Lower leg skin (tissue), 4 donors: ENCODE measurements around the gene AKAP6. TPM values are rescaled to one million over a fixed set of nuclear protein-coding genes. Genes with fewer than 3 reads are reported as not detected.

Experiments used
- DNase-seq, 2 donors: peaks; one replicate each; pipeline ENCODE4 v3.0.0-alpha.2; 2019; ENCODE audit warnings: low spot score in 2 of 2
- H3K4me3 ChIP-seq: fragments of 200-600 bp; sonication (generic); 2 replicates; pipeline ENCODE4 v1.5.1; 2017; ENCODE audit warnings: mild to moderate bottlenecking, low read depth; ENCODE audit not compliant: poor library complexity, severe bottlenecking
- CTCF ChIP-seq, 3 donors: fragments of 450-650 bp; IDR thresholded peaks; one replicate each; pipeline ENCODE4 v1.5.1; 2016; ENCODE audit warnings: antibody characterized with exemption in 3 of 3, mild to moderate bottlenecking in 3 of 3, moderate library complexity in 2 of 3
- POLR2A ChIP-seq, 2 donors: fragments of 450-650 bp; IDR thresholded peaks; one replicate each; pipeline ENCODE4 v1.6.1; 2016 to 2017; ENCODE audit warnings: antibody characterized with exemption in 2 of 2, mild to moderate bottlenecking in 1 of 2, moderate library complexity in 1 of 2
- WGBS, 2 donors: methylation state at CpG; one replicate each; pipeline ENCODE4 v1.1.5; 2018; 5-methylcytosine and 5-hydroxymethylcytosine counted together
- intact Hi-C: fragments of 100-400 bp; cut with DNase I; formaldehyde crosslinking; loops from one replicate; pipeline ENCODE4 v1.15.0; 2023; ENCODE audit warnings: low total_unique reads
- total RNA-seq, 4 donors: library from RNA; depleted of rRNA; stranded (reverse); fragments of >200 nt; gene quantifications; one replicate each; pipeline ENCODE4 v1.1.0, GENCODE V29; 2016

AKAP6 gene
- total RNA-seq, 4 donors from 2014 or later = 2.3 to 13.3 (median 3.6) TPM

GRCh38 chr14:32728526-32728925 is 399.4 kb downstream of the AKAP6 start:
- 88 to 95% methylated on average over 1 of the region's 1 CpG for WGBS, 2 donors
- no peak for DNase-seq
- H3K4me3 ChIP-seq = no peak overlapping the region
- intact Hi-C loops = no loop called here
- TF ChIP-seq CTCF (IDR thresholded peaks at IDR 0.05) = no peak
- no peak for TF ChIP-seq POLR2A (IDR thresholded peaks at IDR 0.05)

GRCh38 chr14:32728976-32729375 is 399.9 kb downstream of the AKAP6 start:
- 94% methylated on average over 5 of the region's 5 CpGs for WGBS, 2 donors
- TF ChIP-seq CTCF (IDR thresholded peaks at IDR 0.05) = no peak
- TF ChIP-seq POLR2A (IDR thresholded peaks at IDR 0.05) = no peak
- no peak overlapping the region for H3K4me3 ChIP-seq
- no peak for DNase-seq
- intact Hi-C loops = no loop called here

GRCh38 chr14:32731249-32731648 is 402.2 kb downstream of the AKAP6 start:
- WGBS, 2 donors = 77 to 80% methylated on average over 2 of the region's 2 CpGs
- intact Hi-C loops = no loop called here
- no peak for DNase-seq
- no peak overlapping the region for H3K4me3 ChIP-seq
- TF ChIP-seq POLR2A (IDR thresholded peaks at IDR 0.05) (no peak), CTCF (IDR thresholded peaks at IDR 0.05) (no peak)

GRCh38 chr14:32733015-32733414 is 403.9 kb downstream of the AKAP6 start:
- 93 to 100% methylated on average over 1 of the region's 1 CpG for WGBS, 2 donors
- no peak overlapping the region for H3K4me3 ChIP-seq
- intact Hi-C loops = no loop called here
- TF ChIP-seq POLR2A (IDR thresholded peaks at IDR 0.05) = no peak
- no peak for TF ChIP-seq CTCF (IDR thresholded peaks at IDR 0.05)
- DNase-seq = no peak

- 94% methylated on average over 3 of the region's 3 CpGs for WGBS, 2 donors
- TF ChIP-seq CTCF (IDR thresholded peaks at IDR 0.05) (no peak), POLR2A (IDR thresholded peaks at IDR 0.05) (no peak)
- no peak overlapping the region for H3K4me3 ChIP-seq
- intact Hi-C loops = no loop called here
- no peak for DNase-seq
Measured at GRCh38 chr14:32734261-32734660, 405.2 kb downstream of the AKAP6 start.

- WGBS, 2 donors = 89 to 98% methylated on average over 3 of the region's 3 CpGs
- no peak for DNase-seq
Measured at GRCh38 chr14:32737621-32738020, 408.5 kb downstream of the AKAP6 start.

More at GRCh38 chr14:32737621-32738020, 408.5 kb downstream of the AKAP6 start:
- H3K4me3 ChIP-seq = no peak overlapping the region
- intact Hi-C loops = no loop called here
- TF ChIP-seq CTCF (IDR thresholded peaks at IDR 0.05) (no peak), POLR2A (IDR thresholded peaks at IDR 0.05) (no peak)
